Kidney epithelial cell (primary cell): ENCODE data around the gene ARHGAP1. TPM values are rescaled to one million over a fixed set of nuclear protein-coding genes. Genes with fewer than 3 reads are reported as not detected.

Source experiments
- DNase-seq: peaks from one replicate; pipeline ENCODE4 v3.0.0-alpha.2; 2010; ENCODE audit warnings: low read depth
- H3K27me3 ChIP-seq: 2 replicates; pipeline ENCODE4 v1.6.0; 2011; ENCODE audit warnings: low read length; ENCODE audit not compliant: control insufficient read depth, insufficient read depth
- H3K36me3 ChIP-seq: 2 replicates; pipeline ENCODE4 v1.5.1; 2011; ENCODE audit warnings: low read length; ENCODE audit not compliant: control insufficient read depth, insufficient read depth
- H3K4me3 ChIP-seq: 2 replicates; pipeline ENCODE4 v1.5.1; 2011; ENCODE audit warnings: low read depth, mild to moderate bottlenecking, control low read depth, low read length
- total RNA-seq: library from RNA; depleted of rRNA; stranded (reverse); fragments of >200 nt; gene quantifications from 2 replicates; pipeline ENCODE4 v1.2.3, GENCODE V29; 2015
- TF ChIP-seq, protein P1 (sequence below): IDR thresholded peaks from 2 replicates; pipeline ENCODE4 v1.5.1; 2011; ENCODE audit warnings: mild to moderate bottlenecking, moderate library complexity, low read length, control low read depth, inconsistent platforms; ENCODE audit not compliant: insufficient read depth, poor library complexity, severe bottlenecking

The ARHGAP1 gene
- total RNA-seq, 1 donor from 2014 or later: 51.6 TPM

DNA sequence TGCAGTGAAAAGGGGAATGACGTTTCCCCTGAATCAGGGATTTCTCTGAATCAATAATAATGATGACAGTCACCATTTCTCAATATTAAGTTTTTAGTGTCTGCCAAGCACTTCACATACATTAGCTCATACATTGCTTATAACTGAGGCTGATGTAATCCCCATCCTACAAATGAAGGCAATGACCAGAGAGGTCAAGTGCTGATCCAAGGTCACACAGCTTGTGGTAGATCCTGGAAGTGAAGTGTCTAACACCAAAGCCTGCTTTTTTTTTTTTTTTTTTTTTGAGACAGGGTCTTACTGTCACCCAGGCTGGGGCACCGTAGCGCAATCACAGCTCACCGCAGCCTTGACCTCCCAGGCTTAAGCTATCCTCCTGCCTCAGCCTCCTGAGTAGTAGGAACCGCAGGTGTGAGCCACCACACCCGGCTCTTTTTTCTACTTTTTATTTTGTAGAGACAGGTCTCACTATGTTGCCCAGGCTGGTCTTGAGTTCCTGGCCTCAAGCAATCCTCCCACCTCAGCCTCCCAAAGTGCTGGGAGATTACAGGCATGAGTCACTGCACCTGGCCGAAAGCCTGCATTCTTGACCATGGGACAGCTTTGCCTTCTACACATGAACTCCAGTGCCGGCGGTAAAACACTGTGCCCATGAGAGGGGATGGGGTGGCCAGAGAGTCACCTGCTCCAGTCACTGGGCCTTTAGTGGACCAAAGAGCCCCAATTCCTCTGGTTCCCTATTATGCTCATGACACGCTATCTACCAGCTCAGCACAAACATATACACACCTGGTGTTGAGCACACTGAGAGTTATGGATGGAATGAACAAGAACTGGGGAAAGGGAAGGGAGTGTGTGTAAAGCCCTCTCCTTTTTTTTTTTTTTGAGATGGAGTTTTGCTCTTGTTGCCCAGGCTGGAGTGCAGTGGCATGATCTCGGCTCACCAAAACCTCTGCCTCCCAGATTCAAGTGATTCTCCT lies 17.4 kb downstream of the ARHGAP1 start:
- no peak for DNase-seq
- Histone ChIP-seq H3K27me3 (no peaks in the 10 kb centered on the region), H3K36me3 (peaks cover 4% of the 10 kb centered on the region), H3K4me3 (no peak overlapping the region)
- TF ChIP-seq, protein P1, sequence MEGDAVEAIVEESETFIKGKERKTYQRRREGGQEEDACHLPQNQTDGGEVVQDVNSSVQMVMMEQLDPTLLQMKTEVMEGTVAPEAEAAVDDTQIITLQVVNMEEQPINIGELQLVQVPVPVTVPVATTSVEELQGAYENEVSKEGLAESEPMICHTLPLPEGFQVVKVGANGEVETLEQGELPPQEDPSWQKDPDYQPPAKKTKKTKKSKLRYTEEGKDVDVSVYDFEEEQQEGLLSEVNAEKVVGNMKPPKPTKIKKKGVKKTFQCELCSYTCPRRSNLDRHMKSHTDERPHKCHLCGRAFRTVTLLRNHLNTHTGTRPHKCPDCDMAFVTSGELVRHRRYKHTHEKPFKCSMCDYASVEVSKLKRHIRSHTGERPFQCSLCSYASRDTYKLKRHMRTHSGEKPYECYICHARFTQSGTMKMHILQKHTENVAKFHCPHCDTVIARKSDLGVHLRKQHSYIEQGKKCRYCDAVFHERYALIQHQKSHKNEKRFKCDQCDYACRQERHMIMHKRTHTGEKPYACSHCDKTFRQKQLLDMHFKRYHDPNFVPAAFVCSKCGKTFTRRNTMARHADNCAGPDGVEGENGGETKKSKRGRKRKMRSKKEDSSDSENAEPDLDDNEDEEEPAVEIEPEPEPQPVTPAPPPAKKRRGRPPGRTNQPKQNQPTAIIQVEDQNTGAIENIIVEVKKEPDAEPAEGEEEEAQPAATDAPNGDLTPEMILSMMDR: no peak

DNA sequence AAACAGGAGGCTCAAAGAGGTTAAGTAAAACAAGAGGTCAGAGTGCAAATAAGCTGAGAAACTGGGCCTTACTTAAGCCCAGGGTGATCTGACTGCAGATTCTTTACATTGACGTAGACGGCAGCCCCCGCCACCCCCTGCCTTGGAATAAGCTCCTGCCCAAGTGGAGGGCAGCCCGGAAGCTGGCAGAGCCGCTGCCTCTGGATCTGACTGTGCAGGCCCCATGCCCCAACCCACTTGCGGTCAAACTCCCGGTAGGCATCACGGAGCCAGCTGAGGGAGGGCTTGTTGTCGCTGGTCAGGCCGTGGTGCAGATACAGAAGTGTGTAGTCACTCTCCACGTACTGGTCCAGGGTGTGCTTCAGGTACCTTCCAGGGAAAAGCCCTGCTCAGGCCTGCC lies 18.6 kb downstream of the ARHGAP1 start:
- H3K27me3 ChIP-seq: no peaks in the 10 kb centered on the region
- no peak overlapping the region for H3K4me3 ChIP-seq
- TF ChIP-seq, protein P1: no peak
- no peak for DNase-seq
- peaks cover 4% of the 10 kb centered on the region for H3K36me3 ChIP-seq

DNA sequence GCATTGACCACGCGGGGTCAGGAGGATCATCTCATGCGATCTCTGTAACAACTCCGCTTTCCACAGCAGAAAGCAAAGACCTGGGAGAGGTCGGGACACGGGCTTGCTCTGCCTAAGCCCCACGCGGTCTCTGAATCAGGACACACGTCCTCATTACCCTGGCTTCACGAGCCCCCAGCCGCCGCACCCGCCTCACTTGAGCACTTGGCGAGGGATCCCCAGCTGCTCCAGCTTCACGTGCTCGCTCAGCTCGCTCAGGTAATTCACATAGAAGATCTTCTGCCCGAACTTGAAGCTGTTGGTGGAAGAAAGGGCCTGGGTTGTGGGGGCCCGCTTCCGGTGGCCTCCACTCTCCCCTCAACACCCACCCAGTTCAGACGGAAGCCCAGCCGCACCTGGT lies 19.6 kb downstream of the ARHGAP1 start:
- Histone ChIP-seq H3K36me3 (peaks cover 4% of the 10 kb centered on the region), H3K4me3 (no peak overlapping the region), H3K27me3 (no peaks in the 10 kb centered on the region)
- TF ChIP-seq, protein P1: no peak
- no peak for DNase-seq

DNA sequence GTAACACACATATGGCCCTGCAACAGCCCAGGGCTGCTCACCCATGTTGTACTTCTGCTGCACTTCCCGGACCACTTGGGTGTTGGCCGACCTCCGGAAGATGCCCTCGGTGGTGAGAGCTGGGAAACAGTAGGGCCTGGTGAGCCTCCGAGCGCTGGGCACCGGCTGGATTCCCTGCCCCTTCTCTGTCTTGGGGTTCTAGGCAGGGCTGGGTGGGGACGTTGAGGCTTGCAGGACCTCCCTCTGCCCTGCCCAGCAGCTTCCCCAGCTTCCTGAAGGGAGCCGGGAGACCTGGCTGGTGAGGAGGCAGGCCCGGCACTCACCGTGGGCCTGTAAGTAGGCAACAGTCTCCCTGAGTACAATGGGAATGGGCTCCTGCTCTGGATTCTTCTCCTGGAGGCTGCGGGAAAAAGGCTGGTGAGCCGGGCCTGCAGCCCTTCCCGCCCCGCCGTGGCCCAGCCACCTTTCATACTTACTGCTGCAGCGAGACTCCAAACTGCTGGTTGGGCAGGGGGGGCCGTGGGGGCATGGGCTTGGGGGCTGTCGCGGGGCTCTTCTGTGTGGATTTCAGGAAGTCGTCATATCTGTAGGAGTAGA lies 20.2 kb downstream of the ARHGAP1 start:
- peaks cover 4% of the 10 kb centered on the region for H3K36me3 ChIP-seq
- TF ChIP-seq, protein P1: no peak
- no peak for DNase-seq

DNA sequence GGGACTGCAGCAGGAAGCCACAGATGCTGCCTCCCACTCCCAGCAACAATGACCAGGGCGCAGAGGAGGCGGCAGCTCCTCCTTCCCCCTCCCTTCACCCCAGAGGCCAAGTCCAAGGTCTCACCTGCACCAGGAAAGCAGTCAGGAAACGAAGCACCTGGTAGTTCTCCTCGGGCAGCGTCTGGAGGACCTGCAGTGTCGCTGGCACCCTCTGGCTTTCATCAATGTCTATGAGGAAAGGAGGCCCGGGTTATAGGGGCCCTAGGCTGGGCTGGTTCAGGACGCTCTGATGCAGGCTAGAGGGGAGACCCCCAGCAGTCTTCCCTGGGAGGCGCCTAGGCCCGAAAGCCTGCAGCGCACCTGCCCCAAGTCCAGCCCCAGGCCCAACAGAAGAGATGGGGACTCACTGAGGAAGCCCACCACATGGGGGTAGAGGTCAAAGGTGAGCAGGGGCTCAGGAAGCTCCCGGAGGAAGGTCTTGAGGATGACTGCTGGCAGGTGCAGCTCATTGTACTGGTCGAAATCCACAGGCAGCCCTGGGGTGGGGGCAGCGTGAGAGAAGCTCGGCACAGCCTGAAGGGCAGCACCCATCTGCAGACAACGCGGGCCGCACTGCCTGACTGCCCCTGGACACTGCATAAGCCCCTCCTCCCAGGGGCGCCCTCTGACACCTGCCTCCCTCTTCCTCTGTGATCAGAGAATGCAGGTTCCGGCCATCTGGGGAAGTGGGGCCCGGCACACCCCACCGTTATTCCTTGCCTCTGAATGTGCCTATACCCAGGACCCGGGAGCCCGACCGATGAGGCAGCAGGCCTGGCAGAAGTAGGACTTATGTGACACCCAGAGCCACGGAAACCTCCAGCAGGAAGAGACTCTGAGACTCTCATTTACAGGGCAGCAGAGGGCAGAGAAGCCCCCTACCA lies 20.9 kb downstream of the ARHGAP1 start:
- H3K36me3 ChIP-seq: peaks cover 4% of the 10 kb centered on the region

More for the DNA sequence above, 20.2 kb downstream of the ARHGAP1 start:
- Histone ChIP-seq H3K27me3 (no peaks in the 10 kb centered on the region), H3K4me3 (no peak overlapping the region)

More for the DNA sequence above, 20.9 kb downstream of the ARHGAP1 start:
- Histone ChIP-seq H3K27me3 (no peaks in the 10 kb centered on the region), H3K4me3 (no peak overlapping the region)
- TF ChIP-seq, protein P1: no peak
- DNase-seq: no peak
